ENCODE data around the gene APOL5. TPM values are rescaled to one million over a fixed set of nuclear protein-coding genes. Genes with fewer than 3 reads are reported as not detected.

Gene APOL5
- total and polyA plus RNA-seq, 9 of the 15 experiments (the other 6 are each of a cell fraction or from before 2014, with no cell fraction given): not detected

DNA sequence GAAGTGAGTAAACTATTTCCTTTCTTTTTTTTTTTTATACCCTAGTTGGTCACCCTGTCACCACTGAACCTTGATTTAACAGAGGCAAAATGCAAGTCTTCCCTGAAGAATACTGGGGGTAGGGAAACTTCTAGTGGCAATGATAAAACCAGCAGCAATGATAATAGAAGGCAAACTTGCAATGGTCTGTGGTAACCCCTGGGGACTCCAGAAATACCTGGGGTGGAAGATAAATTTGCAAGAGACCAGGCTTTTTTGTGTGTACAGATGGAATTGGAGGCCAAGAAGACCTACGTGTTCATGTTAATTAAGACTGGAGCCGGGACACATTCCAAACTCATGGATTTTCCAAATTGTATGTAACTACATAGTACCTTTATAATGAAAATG, 11.6 kb downstream of the APOL5 start:
- Histone ChIP-seq H3K9ac (ENCODE audit: insufficient read depth in 1 of 2, low read depth in 2 of 2, low read length in 2 of 2) (no peak overlapping the region), H3K4me1 (replicated peaks in 1 of 2; ENCODE audit: control insufficient read depth in 2 of 2, insufficient read depth in 2 of 2, low read length in 2 of 2) (peaks cover 6 to 9% of the 10 kb centered on the region in 2 experiments), H3K4me3 (no peak overlapping the region), H4K20me1 (replicated peaks; ENCODE audit: control insufficient read depth, insufficient read depth, low read length) (no peaks in the 10 kb centered on the region), H3K9me3 (replicated peaks; ENCODE audit: control insufficient read depth, insufficient read depth, low read depth, low read length) (no peaks in the 10 kb centered on the region), H2AFZ (ENCODE audit: low read depth, low read length) (no peak overlapping the region), H3K79me2 (ENCODE audit: control insufficient read depth, insufficient read depth, low read length) (no peaks in the 10 kb centered on the region), H3K27ac (ENCODE audit: extremely low read depth, low read depth, low read length) (no peak overlapping the region), H3K4me2 (ENCODE audit: insufficient read depth, low read length) (no peak overlapping the region), H3K9me1 (ENCODE audit: control insufficient read depth, insufficient read depth, low read length) (no peaks in the 10 kb centered on the region), H3K36me3 (ENCODE audit: control insufficient read depth, insufficient read depth, low read length) (no peaks in the 10 kb centered on the region), H3K27me3 (ENCODE audit: control insufficient read depth in 2 of 2, insufficient read depth in 2 of 2, low read length in 2 of 2) (peaks cover 10 to 18% of the 10 kb centered on the region in 2 experiments; a peak in 4 of 5 replicates)
- WGBS (ENCODE audit: insufficient coverage, low coverage, missing lambda C conversion rate): 27% methylated on average over 2 of the region's 2 CpGs
- BruUV-seq (replicated peaks): no TSS peak
- POLR2A ChIA-PET: interaction anchor here (1.1 kb wide), 1 partner anchor 10 kb away, joined by 3 read pairs; no protein-coding TSS in a partner anchor
- TF ChIP-seq MYBL2 (IDR thresholded peaks at IDR 0.05; ENCODE audit: low read depth) (no peak), MYBL2 (CRISPR knock-in tag; IDR thresholded peaks at IDR 0.05; ENCODE audit: borderline replicate concordance) (no peak), ZNF121 (CRISPR knock-in tag; conservative IDR thresholded peaks at IDR 0.05) (no peak), ZNF445 (CRISPR knock-in tag; IDR thresholded peaks at IDR 0.05; ENCODE audit: low read depth) (no peak), FOSL1 (tag; conservative IDR thresholded peaks at IDR 0.05) (no peak)
- TF ChIP-seq, protein P1, sequence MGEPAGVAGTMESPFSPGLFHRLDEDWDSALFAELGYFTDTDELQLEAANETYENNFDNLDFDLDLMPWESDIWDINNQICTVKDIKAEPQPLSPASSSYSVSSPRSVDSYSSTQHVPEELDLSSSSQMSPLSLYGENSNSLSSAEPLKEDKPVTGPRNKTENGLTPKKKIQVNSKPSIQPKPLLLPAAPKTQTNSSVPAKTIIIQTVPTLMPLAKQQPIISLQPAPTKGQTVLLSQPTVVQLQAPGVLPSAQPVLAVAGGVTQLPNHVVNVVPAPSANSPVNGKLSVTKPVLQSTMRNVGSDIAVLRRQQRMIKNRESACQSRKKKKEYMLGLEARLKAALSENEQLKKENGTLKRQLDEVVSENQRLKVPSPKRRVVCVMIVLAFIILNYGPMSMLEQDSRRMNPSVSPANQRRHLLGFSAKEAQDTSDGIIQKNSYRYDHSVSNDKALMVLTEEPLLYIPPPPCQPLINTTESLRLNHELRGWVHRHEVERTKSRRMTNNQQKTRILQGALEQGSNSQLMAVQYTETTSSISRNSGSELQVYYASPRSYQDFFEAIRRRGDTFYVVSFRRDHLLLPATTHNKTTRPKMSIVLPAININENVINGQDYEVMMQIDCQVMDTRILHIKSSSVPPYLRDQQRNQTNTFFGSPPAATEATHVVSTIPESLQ (CRISPR knock-in tag; IDR thresholded peaks at IDR 0.05): no peak
- in situ Hi-C loops (cut with MboI) (no loop called here), intact Hi-C loops (cut with micrococcal nuclease) (loop anchor here (10.0 kb wide), 1 partner anchor 115 kb away; no protein-coding TSS in a partner anchor)
- DNase-seq (ENCODE audit: extremely low read depth in 1 of 4, low spot score in 3 of 4) (no peak), FAIRE-seq (no peak), ATAC-seq (no peak)
- CTCF ChIA-PET (ENCODE audit: low intra/inter-chr PET ratio): no interaction called here
